ENCODE results near the gene C19orf25.

C19orf25 gene

GRCh38 chr19:1478934-1479707 lies at the start of gene C19orf25:
Gene C19orf25, minus strand, starts transcription at chr19:1479215. Its CDS starts 312 bp downstream, at chr19:1478903.
- Histone ChIP-seq H3K36me3 (ENCODE audit: insufficient read depth, low read depth, low read length) (no peaks in the 10 kb centered on the region), H3K4me3 (ENCODE audit: low read length) (peak within 1 kb of the TSS; percentile 73), H3K4me1 (ENCODE audit: insufficient read depth, low read length) (no peaks in the 10 kb centered on the region), H3K9me3 (ENCODE audit: insufficient read depth, low read depth, low read length) (no peaks in the 10 kb centered on the region), H3K9ac (ENCODE audit: low read depth, low read length) (peak within 1 kb of the TSS; percentile 72), H3K27me3 (ENCODE audit: insufficient read depth, low read length) (no peaks in the 10 kb centered on the region), H3K27ac (ENCODE audit: low read length) (peak within 1 kb of the TSS; percentile 85)

GRCh38 chr19:1527650-1528309 lies 48.8 kb upstream of the C19orf25 start:
- Histone ChIP-seq H3K36me3 (ENCODE audit: insufficient read depth, low read depth, low read length) (no peaks in the 10 kb centered on the region), H3K9ac (ENCODE audit: low read depth, low read length) (no peak overlapping the region), H3K4me1 (ENCODE audit: insufficient read depth, low read length) (no peaks in the 10 kb centered on the region), H3K27me3 (ENCODE audit: insufficient read depth, low read length) (peaks cover 35% of the 10 kb centered on the region), H3K4me3 (ENCODE audit: low read length) (no peak overlapping the region), H3K27ac (ENCODE audit: low read length) (no peak overlapping the region), H3K9me3 (ENCODE audit: insufficient read depth, low read depth, low read length) (no peaks in the 10 kb centered on the region)

GRCh38 chr19:1526979-1527649 lies 48.1 kb upstream of the C19orf25 start:
- Histone ChIP-seq H3K27ac (ENCODE audit: low read length) (no peak overlapping the region), H3K4me1 (ENCODE audit: insufficient read depth, low read length) (no peaks in the 10 kb centered on the region), H3K4me3 (ENCODE audit: low read length) (no peak overlapping the region), H3K36me3 (ENCODE audit: insufficient read depth, low read depth, low read length) (no peaks in the 10 kb centered on the region), H3K9me3 (ENCODE audit: insufficient read depth, low read depth, low read length) (no peaks in the 10 kb centered on the region), H3K9ac (ENCODE audit: low read depth, low read length) (no peak overlapping the region), H3K27me3 (ENCODE audit: insufficient read depth, low read length) (peaks cover 41% of the 10 kb centered on the region)

GRCh38 chr19:1526066-1526778 lies 47.2 kb upstream of the C19orf25 start:
- H3K27ac ChIP-seq (ENCODE audit: low read length) = no peak overlapping the region
- H3K9ac ChIP-seq (ENCODE audit: low read depth, low read length) = no peak overlapping the region
- no peaks in the 10 kb centered on the region for H3K9me3 ChIP-seq (ENCODE audit: insufficient read depth, low read depth, low read length)
- H3K4me1 ChIP-seq (ENCODE audit: insufficient read depth, low read length) = no peaks in the 10 kb centered on the region
- no peaks in the 10 kb centered on the region for H3K36me3 ChIP-seq (ENCODE audit: insufficient read depth, low read depth, low read length)
- no peak overlapping the region for H3K4me3 ChIP-seq (ENCODE audit: low read length)
- peaks cover 50% of the 10 kb centered on the region for H3K27me3 ChIP-seq (ENCODE audit: insufficient read depth, low read length)

GRCh38 chr19:1525343-1525742 lies 46.3 kb upstream of the C19orf25 start:
- no peak overlapping the region for H3K27ac ChIP-seq (ENCODE audit: low read length)
- H3K36me3 ChIP-seq (ENCODE audit: insufficient read depth, low read depth, low read length) = no peaks in the 10 kb centered on the region
- H3K4me1 ChIP-seq (ENCODE audit: insufficient read depth, low read length) = no peaks in the 10 kb centered on the region
- peaks cover 50% of the 10 kb centered on the region for H3K27me3 ChIP-seq (ENCODE audit: insufficient read depth, low read length)
- H3K9me3 ChIP-seq (ENCODE audit: insufficient read depth, low read depth, low read length) = no peaks in the 10 kb centered on the region
- no peak overlapping the region for H3K4me3 ChIP-seq (ENCODE audit: low read length)
- H3K9ac ChIP-seq (ENCODE audit: low read depth, low read length) = no peak overlapping the region

GRCh38 chr19:1524972-1525325 lies 45.9 kb upstream of the C19orf25 start:
- Histone ChIP-seq H3K36me3 (ENCODE audit: insufficient read depth, low read depth, low read length) (no peaks in the 10 kb centered on the region), H3K4me1 (ENCODE audit: insufficient read depth, low read length) (no peaks in the 10 kb centered on the region), H3K9ac (ENCODE audit: low read depth, low read length) (no peak overlapping the region), H3K27me3 (ENCODE audit: insufficient read depth, low read length) (peaks cover 53% of the 10 kb centered on the region), H3K4me3 (ENCODE audit: low read length) (no peak overlapping the region), H3K9me3 (ENCODE audit: insufficient read depth, low read depth, low read length) (no peaks in the 10 kb centered on the region), H3K27ac (ENCODE audit: low read length) (no peak overlapping the region)

GRCh38 chr19:1524287-1524971 lies 45.4 kb upstream of the C19orf25 start:
- Histone ChIP-seq H3K27me3 (ENCODE audit: insufficient read depth, low read length) (peaks cover 55% of the 10 kb centered on the region), H3K4me1 (ENCODE audit: insufficient read depth, low read length) (no peaks in the 10 kb centered on the region), H3K27ac (ENCODE audit: low read length) (no peak overlapping the region), H3K4me3 (ENCODE audit: low read length) (peak overlapping the region; percentile 14; the same call in 1 of the 2 replicates), H3K36me3 (ENCODE audit: insufficient read depth, low read depth, low read length) (no peaks in the 10 kb centered on the region), H3K9ac (ENCODE audit: low read depth, low read length) (no peak overlapping the region), H3K9me3 (ENCODE audit: insufficient read depth, low read depth, low read length) (no peaks in the 10 kb centered on the region)

GRCh38 chr19:1523412-1524286 lies 44.6 kb upstream of the C19orf25 start, which contains the start of gene PLK5:
Gene PLK5, plus strand, starts transcription at chr19:1524077. Its CDS starts 2,920 bp downstream, at chr19:1526997.
- peaks cover 55% of the 10 kb centered on the region for H3K27me3 ChIP-seq (ENCODE audit: insufficient read depth, low read length)
- no peak within 1 kb of the TSS for H3K9ac ChIP-seq (ENCODE audit: low read depth, low read length)
- no peaks in the 10 kb centered on the region for H3K36me3 ChIP-seq (ENCODE audit: insufficient read depth, low read depth, low read length)
- H3K4me3 ChIP-seq (ENCODE audit: low read length) = peak within 1 kb of the TSS; percentile 14; the same call in 1 of the 2 replicates
- H3K4me1 ChIP-seq (ENCODE audit: insufficient read depth, low read length) = no peaks in the 10 kb centered on the region
- H3K27ac ChIP-seq (ENCODE audit: low read length) = no peak within 1 kb of the TSS
- no peaks in the 10 kb centered on the region for H3K9me3 ChIP-seq (ENCODE audit: insufficient read depth, low read depth, low read length)

GRCh38 chr19:1522838-1523237 lies 43.8 kb upstream of the C19orf25 start:
- H3K36me3 ChIP-seq (ENCODE audit: insufficient read depth, low read depth, low read length) = no peaks in the 10 kb centered on the region
- H3K27me3 ChIP-seq (ENCODE audit: insufficient read depth, low read length) = peaks cover 55% of the 10 kb centered on the region
- H3K4me3 ChIP-seq (ENCODE audit: low read length) = no peak overlapping the region
- no peak overlapping the region for H3K27ac ChIP-seq (ENCODE audit: low read length)
- H3K9ac ChIP-seq (ENCODE audit: low read depth, low read length) = no peak overlapping the region
- no peaks in the 10 kb centered on the region for H3K9me3 ChIP-seq (ENCODE audit: insufficient read depth, low read depth, low read length)
- no peaks in the 10 kb centered on the region for H3K4me1 ChIP-seq (ENCODE audit: insufficient read depth, low read length)

- Histone ChIP-seq H3K36me3 (ENCODE audit: insufficient read depth, low read depth, low read length) (no peaks in the 10 kb centered on the region), H3K9me3 (ENCODE audit: insufficient read depth, low read depth, low read length) (no peaks in the 10 kb centered on the region), H3K9ac (ENCODE audit: low read depth, low read length) (no peak overlapping the region), H3K27ac (ENCODE audit: low read length) (no peak overlapping the region), H3K4me3 (ENCODE audit: low read length) (no peak overlapping the region), H3K27me3 (ENCODE audit: insufficient read depth, low read length) (peaks cover 55% of the 10 kb centered on the region), H3K4me1 (ENCODE audit: insufficient read depth, low read length) (no peaks in the 10 kb centered on the region)
Measured at GRCh38 chr19:1522061-1522460, 43.0 kb upstream of the C19orf25 start.
